D721Med (cell line): ENCODE results near the gene GLB1L.

Source experiments
- DNase-seq: peaks from one replicate; pipeline ENCODE4 v3.0.0; 2011; ENCODE audit warnings: low spot score; ENCODE audit not compliant: insufficient read length
- FAIRE-seq: peaks from 2 replicates; lab custom pipeline; 2011; peaks lifted over from hg19 to GRCh38; lab: Jason Lieb, UNC
- CTCF ChIP-seq: IDR thresholded peaks from 2 replicates; pipeline ENCODE4 v1.5.1; 2012; ENCODE audit warnings: mild to moderate bottlenecking, control low read depth; ENCODE audit not compliant: insufficient read depth; ENCODE audit errors: missing control alignments

GLB1L gene

GRCh38 chr2:219245148-219245898 lies at the start of gene GLB1L, which contains the start of gene STK16:
Gene GLB1L (minus strand): TSS chr2:219245444. CDS start chr2:219243573, 1,871 bp downstream.
Gene STK16 (plus strand): TSS chr2:219245479. CDS start chr2:219246000, 521 bp downstream.
- FAIRE-seq: no peak
- TF ChIP-seq CTCF: no peak
- peak; percentile 100 for DNase-seq

GRCh38 chr2:219294356-219295351 lies 49.4 kb upstream of the GLB1L start:
- DNase-seq (peak; percentile 99), FAIRE-seq (no peak)
- peak; percentile 87 for TF ChIP-seq CTCF

- TF ChIP-seq CTCF: no peak
- FAIRE-seq (no peak), DNase-seq (no peak)
These were observed 48.5 kb upstream of the GLB1L start for GRCh38 chr2:219293736-219294231.

- no peak for TF ChIP-seq CTCF
- no peak for DNase-seq
- FAIRE-seq: no peak
These were observed 47.4 kb upstream of the GLB1L start for GRCh38 chr2:219292616-219293015.

- DNase-seq: no peak
- no peak for TF ChIP-seq CTCF
- no peak for FAIRE-seq
These were observed 46.8 kb upstream of the GLB1L start for GRCh38 chr2:219291910-219292490.

GRCh38 chr2:219291394-219291793 lies 46.1 kb upstream of the GLB1L start:
- DNase-seq (no peak), FAIRE-seq (no peak)
- TF ChIP-seq CTCF: no peak
